ENCODE measurements around the gene AMPH. TPM values are rescaled to one million over a fixed set of nuclear protein-coding genes. Genes with fewer than 3 reads are reported as not detected.

The AMPH gene
- total RNA-seq, 4 donors from 2014 or later: 2.3 to 14.7 (median 7.2) TPM

DNA sequence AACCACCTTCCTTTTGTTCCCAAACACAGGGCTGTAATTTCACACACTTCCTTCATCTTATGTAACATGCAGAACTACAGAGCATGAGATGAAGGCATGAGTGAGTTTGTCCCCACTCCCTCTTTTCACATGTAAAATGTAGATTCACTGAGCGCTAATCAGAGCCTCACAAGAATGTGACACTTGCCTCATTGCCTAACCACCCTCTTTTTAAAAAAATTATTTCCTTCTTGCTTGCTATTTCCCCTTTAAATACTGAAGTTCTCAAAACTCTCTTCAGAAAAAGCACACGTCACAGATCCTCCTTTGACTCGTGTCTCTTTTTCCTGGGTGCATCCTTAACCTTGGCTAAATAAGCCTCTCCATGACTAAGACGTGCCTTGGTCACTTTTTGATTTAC is 236.5 kb downstream of the AMPH start:
- TF ChIP-seq POLR2A (IDR thresholded peaks at IDR 0.05) (no peak), EP300 (IDR thresholded peaks at IDR 0.05) (no peak), POLR2AphosphoS5 (IDR thresholded peaks at IDR 0.05) (no peak)
- TF ChIP-seq, protein P1, sequence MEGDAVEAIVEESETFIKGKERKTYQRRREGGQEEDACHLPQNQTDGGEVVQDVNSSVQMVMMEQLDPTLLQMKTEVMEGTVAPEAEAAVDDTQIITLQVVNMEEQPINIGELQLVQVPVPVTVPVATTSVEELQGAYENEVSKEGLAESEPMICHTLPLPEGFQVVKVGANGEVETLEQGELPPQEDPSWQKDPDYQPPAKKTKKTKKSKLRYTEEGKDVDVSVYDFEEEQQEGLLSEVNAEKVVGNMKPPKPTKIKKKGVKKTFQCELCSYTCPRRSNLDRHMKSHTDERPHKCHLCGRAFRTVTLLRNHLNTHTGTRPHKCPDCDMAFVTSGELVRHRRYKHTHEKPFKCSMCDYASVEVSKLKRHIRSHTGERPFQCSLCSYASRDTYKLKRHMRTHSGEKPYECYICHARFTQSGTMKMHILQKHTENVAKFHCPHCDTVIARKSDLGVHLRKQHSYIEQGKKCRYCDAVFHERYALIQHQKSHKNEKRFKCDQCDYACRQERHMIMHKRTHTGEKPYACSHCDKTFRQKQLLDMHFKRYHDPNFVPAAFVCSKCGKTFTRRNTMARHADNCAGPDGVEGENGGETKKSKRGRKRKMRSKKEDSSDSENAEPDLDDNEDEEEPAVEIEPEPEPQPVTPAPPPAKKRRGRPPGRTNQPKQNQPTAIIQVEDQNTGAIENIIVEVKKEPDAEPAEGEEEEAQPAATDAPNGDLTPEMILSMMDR (IDR thresholded peaks at IDR 0.05): no peak
- WGBS, 2 donors (ENCODE audit: low coverage in 1 of 2): 68 to 78% methylated on average over 4 of the region's 4 CpGs

GRCh38 chr7:38393874-38394273 is 237.3 kb downstream of the AMPH start:
- H3K36me3 ChIP-seq: peaks cover 0 to 4% of the 10 kb centered on the region in 2 donors
- 83 to 90% methylated on average over 4 to 5 of the region's 5 CpGs for WGBS, 2 donors (ENCODE audit: low coverage in 1 of 2)
- TF ChIP-seq, protein P1 (IDR thresholded peaks at IDR 0.05): no peak
- no peak for TF ChIP-seq POLR2AphosphoS5 (IDR thresholded peaks at IDR 0.05)
- no peak for TF ChIP-seq POLR2A (IDR thresholded peaks at IDR 0.05)
- no peak for TF ChIP-seq EP300 (IDR thresholded peaks at IDR 0.05)
- H3K9me3 ChIP-seq: no peaks in the 10 kb centered on the region
- no peak overlapping the region for H3K27ac ChIP-seq
- H3K4me3 ChIP-seq: no peak overlapping the region
- H3K27me3 ChIP-seq: no peaks in the 10 kb centered on the region
- H3K4me1 ChIP-seq: peaks cover 0 to under 1% (median 0%) of the 10 kb centered on the region in 3 donors
- ATAC-seq: no peak

More for the DNA sequence above, 236.5 kb downstream of the AMPH start:
- no peak overlapping the region for H3K4me3 ChIP-seq
- ATAC-seq: no peak
- peaks cover 0 to under 1% of the 10 kb centered on the region in 2 donors for H3K36me3 ChIP-seq
- no peak overlapping the region for H3K27ac ChIP-seq
- H3K27me3 ChIP-seq: no peaks in the 10 kb centered on the region
- no peaks in the 10 kb centered on the region for H3K9me3 ChIP-seq
- H3K4me1 ChIP-seq: peaks cover 0 to 4% (median 0%) of the 10 kb centered on the region in 3 donors

DNA sequence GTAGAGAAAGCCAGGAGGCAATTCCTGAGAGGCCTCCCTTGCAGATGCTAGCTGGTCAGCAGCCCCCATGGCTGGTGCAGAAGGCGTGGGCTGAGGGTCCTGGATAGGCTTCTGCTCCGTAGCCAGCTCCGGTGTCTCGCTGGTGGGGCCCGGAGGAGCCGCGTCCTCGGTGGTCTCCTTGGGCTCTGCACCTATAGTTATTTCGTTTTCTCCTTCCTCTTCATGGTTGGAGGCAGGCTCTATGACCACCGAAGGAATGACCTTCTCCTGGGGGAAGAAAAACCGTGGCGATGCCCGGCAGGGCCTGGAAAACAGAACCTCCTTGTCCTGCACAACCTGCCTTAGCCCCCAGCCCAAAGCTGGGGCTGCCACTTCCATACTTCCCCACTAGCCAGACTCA is 239.4 kb downstream of the AMPH start:
- H3K4me3 ChIP-seq: no peak overlapping the region
- TF ChIP-seq POLR2AphosphoS5 (IDR thresholded peaks at IDR 0.05) (no peak), POLR2A (IDR thresholded peaks at IDR 0.05) (no peak), EP300 (IDR thresholded peaks at IDR 0.05) (no peak)
- TF ChIP-seq, protein P1 (IDR thresholded peaks at IDR 0.05): no peak
- no peak for ATAC-seq
- H3K27me3 ChIP-seq: no peaks in the 10 kb centered on the region
- peaks cover 0 to 4% of the 10 kb centered on the region in 2 donors for H3K36me3 ChIP-seq
- H3K4me1 ChIP-seq: no peaks in the 10 kb centered on the region
- WGBS, 2 donors (ENCODE audit: low coverage in 1 of 2): 85 to 96% methylated on average over 5 to 11 of the region's 13 CpGs
- H3K27ac ChIP-seq: no peak overlapping the region
- H3K9me3 ChIP-seq: no peaks in the 10 kb centered on the region

GRCh38 chr7:38385682-38386081 is 245.5 kb downstream of the AMPH start:
- Histone ChIP-seq H3K27me3 (no peaks in the 10 kb centered on the region), H3K27ac (no peak overlapping the region), H3K36me3 (peaks cover 0 to 9% of the 10 kb centered on the region in 2 donors), H3K4me1 (no peaks in the 10 kb centered on the region), H3K4me3 (no peak overlapping the region), H3K9me3 (no peaks in the 10 kb centered on the region)
- ATAC-seq: no peak
- TF ChIP-seq POLR2A (IDR thresholded peaks at IDR 0.05): no peak
- no peak for TF ChIP-seq POLR2AphosphoS5 (IDR thresholded peaks at IDR 0.05)
- TF ChIP-seq, protein P1 (IDR thresholded peaks at IDR 0.05): no peak
- TF ChIP-seq EP300 (IDR thresholded peaks at IDR 0.05): no peak

GRCh38 chr7:38383281-38383680 is 247.9 kb downstream of the AMPH start:
- no peak overlapping the region for H3K27ac ChIP-seq
- H3K27me3 ChIP-seq: no peaks in the 10 kb centered on the region
- no peaks in the 10 kb centered on the region for H3K9me3 ChIP-seq
- WGBS, 2 donors (ENCODE audit: low coverage in 1 of 2): 80 to 84% methylated on average over 9 of the region's 9 CpGs
- no peaks in the 10 kb centered on the region for H3K4me1 ChIP-seq
- ATAC-seq: no peak
- peaks cover 0 to 5% of the 10 kb centered on the region in 2 donors for H3K36me3 ChIP-seq
- no peak overlapping the region for H3K4me3 ChIP-seq
- no peak for TF ChIP-seq POLR2AphosphoS5 (IDR thresholded peaks at IDR 0.05)
- TF ChIP-seq EP300 (IDR thresholded peaks at IDR 0.05): no peak
- TF ChIP-seq, protein P1 (IDR thresholded peaks at IDR 0.05): no peak
- TF ChIP-seq POLR2A (IDR thresholded peaks at IDR 0.05): no peak

All from gastroesophageal sphincter (tissue), 4 donors.